ENCODE measurements around the gene DBX1. TPM values are rescaled to one million over a fixed set of nuclear protein-coding genes. Genes with fewer than 3 reads are reported as not detected.
"Not testable (repeated sequence)": the region's sequence is repeated elsewhere in the genome, so short reads cannot be mapped to it uniquely, and the experiment has no call there.

DBX1 gene
- total RNA-seq, 1 donor from 2014 or later, result not detected

DNA sequence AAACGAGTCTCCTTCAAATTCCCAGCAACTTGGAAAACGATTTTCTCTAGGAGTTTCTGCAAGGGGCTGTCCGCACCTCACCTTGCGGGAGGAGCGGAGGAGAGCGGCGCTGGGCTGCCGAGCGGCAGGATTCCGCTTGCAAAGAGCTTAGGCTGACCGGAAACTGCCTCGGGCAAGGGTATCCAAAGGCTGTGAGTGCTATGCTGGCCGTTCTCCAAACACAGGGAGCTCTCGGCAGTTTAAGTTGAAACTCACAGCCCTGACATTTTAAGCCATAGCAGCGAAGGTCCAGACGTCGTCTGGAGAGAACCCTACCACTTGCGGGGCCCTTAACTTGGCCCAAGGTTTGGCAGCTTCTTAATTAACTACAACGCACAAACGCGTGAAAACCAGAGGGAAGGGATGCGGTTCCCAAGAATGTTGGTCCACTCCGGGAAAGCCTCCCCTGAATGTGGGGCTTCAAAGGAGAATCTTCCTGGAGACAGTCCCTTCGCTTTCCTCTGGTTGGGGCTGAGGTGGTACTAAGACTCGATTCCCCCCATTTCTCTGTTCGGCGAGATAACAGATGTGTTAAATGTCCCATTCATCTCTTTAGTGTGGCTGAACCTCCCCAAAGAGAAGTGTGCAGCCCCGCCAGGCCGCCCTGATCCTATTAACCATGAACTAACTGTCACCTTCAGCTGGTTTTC lies 1.1 kb upstream of the DBX1 start:
- no peak for DNase-seq

DNA sequence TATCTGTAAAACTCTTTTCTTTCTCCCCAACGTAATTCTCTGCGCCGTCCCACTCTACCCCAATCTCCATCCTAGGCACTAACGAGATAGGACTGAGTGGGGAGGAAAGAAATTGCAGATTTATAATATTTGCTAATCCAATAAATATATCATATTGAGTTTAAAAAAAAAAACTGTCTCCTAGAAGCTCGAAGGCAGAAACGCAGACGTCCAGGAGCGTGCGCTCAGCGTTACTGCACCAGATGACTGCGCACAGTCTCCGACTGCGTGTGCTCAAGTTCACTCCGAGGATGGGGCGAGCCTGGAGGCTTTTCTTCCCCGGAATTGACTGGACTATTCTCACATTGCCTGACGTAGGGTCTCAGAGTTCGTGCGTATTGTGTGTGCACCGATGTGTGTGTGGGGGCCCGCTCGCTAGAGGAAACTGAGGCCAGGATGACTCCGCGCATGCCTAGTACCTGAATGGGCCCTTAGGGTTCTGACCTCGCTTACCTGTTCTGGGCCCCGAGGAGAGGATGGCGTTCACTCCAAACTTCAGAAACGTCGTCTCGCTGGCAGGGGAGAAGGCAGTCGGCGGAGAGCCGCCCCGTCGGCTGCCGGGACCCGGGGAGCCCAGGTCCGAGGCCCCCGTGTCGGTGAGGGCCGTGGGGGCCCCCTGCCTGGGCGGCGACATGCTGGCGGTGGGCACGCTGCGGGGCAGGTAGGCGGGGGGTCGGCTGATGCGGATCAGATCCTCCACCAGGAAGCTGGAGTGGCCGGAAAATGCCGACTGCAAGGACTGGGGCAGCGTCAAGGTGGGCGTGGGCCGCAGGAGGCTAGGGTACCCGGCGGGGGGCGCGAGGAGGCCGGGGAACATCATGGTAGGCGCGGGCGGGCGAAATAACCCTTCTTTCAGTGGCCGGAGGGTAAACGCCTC lies 551 bp downstream of the DBX1 start:
- no peak for DNase-seq

DNA sequence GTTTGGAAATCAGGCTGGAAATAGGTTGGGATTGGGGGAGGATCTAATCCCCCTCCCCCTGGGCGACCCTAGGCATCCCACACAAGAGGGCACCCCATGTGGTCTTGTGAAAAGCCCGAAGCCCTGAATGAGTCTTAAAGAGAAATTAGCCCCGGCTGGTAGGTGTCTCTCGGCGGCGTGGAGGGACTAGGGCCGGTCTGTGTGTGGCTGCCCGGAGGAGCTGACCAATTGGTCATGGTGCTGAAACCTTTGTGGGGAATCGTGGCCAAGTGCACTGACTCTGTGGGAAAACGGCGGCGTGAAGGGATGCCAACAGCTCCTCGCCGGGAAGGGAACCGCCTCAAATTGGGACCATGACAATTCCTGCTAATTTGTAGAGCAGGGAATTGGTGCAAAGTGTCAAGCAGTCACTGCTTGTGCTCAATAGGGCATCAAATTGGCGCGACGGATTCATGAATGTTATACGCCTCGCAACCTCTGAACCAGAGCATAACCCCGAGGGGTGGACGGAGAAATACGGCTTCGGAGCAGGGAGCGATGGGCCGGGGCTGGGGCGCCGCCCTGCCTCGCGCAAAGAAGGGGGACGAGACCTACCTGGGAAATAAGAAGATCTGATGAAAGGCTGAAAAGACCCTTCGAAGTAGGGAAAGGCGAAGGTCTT lies 1.5 kb downstream of the DBX1 start:
- DNase-seq, result peak; percentile 80

DNA sequence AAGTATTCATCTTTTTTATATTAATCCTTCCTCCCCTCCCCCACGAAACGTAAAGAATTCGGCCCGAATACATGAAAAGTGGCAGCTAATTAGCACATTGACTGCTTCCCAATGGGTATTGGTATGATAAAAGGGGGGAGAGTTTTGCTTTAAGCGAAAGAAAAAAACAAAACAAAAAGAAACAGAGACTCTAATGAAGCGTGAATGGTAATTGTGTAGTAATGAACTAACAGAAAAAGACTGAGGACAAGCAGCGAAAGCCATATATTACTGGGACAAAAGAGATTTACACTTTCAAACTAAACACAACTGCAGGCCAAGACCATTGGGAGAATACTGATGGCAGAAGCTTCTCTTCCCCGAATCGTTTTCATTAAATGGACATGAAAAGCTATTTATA lies 2.5 kb downstream of the DBX1 start:
- DNase-seq, result no peak

DNA sequence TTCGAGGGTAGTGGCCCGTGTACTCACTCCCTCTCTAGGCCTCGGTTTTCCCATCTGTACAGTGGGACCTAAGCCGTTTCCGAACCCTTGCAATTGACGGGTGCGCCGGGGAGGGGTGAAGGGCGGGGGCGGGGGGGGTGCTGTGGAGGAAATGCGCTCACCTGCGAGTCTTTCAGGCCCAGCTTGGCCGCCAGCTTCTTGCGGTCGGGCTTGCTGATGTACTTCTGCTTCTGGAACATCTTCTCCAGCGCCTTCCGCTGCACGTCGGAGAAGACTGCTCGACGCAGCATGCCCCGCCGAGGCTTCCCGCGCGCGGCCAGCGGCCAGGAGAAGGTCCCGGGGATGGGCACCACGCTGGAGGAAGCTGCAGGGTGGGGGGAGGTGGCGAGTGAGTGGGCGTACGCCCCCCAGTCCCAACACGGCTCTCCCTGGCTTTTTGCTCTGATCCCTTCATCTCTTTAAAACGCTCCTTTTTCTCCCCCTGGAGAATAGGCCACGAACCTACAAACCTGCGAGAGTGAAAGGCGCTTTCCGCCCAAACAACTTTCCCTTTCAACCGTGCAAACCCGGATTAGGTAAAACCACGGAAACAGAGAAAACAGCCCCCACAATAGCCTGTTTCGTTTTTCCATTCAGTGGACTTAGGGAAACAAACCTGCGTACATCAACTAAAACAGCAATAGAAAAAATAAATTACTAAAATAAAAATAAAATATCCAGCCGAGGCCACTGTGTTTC lies 3.2 kb downstream of the DBX1 start:
- no peak for DNase-seq

DNA sequence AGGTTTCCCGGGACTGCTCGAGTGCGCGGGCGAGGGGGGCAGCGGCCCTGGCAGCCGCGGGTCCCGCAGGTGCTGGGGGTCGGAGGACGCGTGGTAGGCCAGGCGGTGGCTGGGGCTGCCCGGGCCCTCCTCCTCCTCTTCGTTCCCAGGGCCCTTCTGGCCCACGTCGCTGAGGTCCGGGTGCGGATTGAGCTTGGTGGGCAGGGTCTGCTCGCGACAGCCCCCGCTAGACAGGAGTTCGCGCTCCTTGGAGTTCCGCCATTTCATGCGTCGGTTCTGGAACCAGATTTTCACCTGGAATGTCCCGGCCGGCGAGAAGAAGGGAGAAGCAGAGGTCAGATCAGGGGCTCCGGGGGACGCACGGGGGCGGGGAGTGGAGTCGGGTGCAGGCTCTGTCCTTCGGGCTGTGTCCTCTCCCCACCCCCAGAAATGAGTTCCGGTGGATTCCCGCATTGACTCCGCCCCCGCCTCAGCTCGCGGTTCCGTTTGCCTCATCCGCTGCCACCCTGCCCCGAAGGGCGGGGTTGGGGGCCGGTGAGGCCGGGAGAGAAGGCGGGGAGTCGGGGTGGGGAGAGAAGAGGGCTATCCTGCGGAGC lies 3.9 kb downstream of the DBX1 start:
- no peak for DNase-seq

DNA sequence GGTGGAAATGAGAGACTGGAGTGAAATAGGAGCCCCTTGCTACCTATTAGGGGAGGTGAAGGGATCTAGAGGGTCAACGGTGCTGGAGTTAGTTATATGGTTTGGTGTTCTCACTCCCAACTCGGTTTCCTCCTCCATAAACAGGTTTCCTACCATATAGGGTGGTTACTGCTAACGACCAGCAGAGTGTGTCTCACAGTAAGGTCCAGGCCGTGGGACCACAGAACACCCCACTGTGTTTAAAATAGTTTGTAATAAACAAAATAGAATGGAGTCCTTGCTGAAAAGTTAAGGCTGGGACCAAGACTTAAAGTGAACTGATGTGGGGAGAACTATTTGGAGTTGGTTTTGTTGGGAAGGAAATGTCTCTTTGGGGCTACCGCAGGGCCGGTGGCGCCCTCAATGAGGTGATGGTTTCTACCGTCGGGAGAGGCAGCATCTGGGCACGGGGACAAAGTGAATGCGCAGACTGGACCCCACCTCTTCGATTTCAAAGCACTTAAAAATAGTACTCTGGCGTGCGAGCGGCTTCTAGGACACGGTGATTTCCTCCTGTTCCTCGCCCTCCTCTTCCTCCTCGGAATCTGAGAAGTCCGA lies 4.5 kb downstream of the DBX1 start:
- no peak for DNase-seq

DNA sequence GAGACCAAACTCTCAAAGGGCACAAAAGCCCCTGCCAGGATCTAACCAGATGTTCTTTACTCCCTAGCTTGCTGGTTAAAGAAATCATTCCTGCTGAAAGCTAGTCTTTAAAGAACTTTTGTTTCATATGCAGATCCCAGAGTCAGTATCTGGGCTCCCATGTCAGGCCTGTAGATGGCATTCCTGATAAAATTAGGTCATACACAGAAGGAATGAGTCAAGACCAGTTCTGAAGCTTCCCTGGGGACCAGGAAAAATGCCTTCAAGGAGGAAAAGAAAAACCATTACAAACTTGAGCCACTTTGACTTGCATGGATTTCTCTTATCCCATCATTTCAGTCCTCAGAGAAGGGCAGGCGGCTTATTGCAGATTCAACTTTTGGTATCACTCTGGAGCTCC lies 5.9 kb downstream of the DBX1 start:
- no peak for DNase-seq

DNA sequence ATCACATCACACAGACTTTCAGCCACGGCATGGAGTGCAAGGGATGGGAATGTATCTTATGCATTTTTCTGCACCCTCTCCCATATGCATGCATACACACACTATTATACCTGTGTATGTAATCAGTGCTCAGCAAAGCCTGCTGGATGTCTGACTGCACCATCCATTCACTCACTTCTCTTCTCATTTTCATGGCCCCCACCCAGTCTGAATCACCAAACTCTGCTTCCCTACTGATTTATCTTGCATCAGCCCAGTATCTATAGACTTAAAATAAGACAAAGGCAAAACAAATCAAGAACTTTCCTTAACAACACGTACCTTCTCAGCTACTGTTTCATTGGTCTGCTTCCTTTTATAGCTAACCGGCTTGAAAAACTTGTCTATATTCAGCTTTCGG lies 21.6 kb downstream of the DBX1 start:
- no peak for DNase-seq

DNA sequence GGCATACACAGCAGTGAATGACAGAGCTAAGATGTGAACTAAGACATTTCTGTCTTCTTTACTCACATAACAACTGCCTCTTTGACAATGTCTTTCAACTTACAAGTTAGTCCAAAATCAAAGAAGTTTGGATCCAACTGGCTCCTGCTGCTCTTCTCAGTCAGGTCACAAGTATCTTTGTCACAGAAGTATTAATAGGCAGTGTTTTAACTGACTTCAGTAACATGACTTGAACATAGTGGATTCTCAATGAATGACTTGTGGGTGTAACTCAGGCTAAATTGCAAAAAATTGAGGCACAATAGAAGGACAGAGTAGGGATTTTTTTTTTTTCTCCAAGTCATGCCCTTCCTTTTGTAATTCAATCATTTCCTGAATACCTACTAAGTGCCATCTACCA lies 22.6 kb downstream of the DBX1 start:
- DNase-seq, result no peak

DNA sequence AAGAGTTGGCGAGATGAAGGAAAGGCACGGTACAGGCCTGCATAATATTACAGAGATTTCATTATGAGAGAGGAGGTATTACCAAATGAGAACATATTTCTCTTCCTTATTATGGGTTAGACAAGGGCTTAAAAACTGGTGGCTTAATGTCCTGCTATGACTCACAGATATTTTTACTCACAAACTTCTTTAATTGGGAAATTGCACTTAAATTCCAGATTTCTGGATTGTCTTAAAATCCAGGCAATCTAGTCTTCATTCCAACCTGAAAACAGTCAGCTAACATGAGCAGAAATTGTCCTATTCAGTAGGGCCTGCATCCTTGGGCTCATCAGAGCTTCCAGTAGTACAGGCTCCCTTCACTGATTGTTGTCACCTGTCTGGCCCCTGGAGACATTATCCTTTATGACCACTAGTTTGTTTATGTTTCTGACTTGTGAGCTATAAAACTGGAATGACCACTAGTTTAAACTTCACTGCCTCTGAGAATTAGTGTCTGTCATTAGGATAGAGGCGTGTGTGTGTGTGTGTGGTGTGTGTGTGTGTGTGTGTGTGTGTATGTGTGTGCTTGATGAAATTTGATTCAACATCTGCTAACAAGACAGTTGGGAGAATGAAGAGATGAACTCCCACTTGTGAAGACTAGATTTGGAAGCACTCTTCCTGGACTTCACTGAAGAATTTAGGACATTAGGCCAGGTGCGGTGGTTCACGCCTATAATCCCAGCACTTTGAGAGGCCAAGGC lies 25.1 kb downstream of the DBX1 start:
- DNase-seq, result no peak

DNA sequence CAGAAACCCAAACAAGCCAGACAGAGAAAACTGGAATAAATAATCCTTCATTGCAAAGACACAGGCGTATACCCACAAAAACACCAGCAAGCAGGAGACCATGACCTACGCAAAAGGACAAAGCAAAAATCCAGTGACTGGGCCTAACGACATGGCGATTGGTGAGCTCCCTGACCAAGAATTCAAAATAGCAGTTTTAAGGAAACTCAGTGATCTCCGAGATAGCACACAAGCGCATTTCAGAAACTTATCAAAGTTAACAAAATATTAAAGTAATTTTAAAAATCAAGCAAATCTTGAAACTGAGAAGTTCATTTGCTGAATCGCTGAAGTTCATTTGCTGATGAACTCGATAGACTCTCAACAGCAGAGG lies 27.6 kb downstream of the DBX1 start:
- no peak for DNase-seq

DNA sequence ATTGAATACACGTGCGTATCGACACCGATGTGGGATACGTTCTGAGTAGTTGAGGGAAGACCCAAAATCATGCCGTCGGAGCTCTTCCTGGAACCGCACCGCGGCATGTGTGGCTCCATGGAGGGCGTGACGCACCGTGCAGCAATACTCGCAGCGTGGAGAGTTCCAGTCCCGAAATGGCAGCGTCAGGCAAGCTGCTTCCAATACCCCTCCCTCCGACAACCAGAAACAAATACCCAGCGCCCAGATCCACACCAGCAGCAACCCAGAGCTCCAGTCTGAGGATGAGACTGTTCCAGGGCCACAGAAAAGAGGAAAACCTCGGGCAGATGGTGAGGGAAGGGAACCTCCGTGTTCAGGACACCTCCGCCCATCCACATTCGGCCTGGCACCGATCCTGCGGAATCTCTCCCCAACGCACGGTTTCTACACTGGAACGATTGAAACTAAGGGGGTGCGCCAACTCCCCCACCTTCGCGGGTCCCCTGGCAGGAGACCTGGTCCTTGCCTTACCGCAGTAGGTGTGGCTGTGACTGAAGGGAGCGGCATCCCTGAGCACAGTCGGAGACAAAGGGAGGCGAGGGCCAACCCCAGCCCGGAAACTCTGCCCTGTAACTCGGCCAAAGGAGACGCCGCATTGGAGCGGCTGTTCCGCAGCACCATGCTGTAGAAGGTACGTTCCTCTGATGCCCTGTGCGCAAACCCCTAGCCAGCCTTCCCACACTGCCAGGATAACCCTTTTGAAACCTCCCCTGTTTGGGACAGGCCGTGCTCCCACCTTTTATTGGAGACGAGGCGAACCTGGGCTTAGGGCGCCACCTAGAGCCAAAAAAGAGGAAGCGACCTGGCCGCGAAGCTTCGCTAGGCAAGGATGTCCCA lies 28.2 kb downstream of the DBX1 start:
- DNase-seq, result peak; percentile 80

DNA sequence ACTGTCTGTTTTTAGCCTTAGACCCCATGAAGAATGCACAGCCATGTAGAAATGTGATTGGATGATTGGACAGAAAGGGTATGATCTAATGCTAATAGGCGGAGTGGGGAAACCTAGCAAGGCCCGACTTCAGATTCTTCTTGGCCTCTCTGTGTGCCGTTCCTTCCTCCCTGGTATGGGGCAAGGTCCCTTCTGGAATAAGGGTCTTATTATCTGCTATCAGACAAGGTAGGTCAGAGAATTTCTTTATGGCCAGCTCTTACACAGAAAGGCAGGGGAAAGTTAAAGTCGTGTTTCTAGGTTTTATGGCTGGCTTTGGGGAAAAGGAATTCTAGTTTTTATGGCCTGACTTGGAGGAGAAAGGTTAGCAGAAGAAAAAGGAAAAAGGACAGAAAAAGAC lies 30.6 kb downstream of the DBX1 start:
- no peak for DNase-seq

DNA sequence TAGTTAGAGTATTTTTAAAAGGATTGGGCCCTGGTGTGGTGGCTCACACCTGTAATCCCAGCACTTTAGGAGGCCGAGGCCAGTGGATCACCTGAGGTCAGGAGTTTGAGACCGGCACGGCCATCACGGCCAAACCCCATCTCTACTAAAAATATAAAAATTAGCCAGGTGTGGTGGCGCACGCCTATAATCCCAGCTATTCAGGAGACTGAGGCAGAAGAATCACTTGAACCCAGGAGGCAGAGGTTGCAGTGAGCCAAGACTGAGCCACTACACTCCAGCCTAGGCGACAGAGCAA lies 31.8 kb downstream of the DBX1 start:
- DNase-seq, result not testable (repeated sequence)

DNA sequence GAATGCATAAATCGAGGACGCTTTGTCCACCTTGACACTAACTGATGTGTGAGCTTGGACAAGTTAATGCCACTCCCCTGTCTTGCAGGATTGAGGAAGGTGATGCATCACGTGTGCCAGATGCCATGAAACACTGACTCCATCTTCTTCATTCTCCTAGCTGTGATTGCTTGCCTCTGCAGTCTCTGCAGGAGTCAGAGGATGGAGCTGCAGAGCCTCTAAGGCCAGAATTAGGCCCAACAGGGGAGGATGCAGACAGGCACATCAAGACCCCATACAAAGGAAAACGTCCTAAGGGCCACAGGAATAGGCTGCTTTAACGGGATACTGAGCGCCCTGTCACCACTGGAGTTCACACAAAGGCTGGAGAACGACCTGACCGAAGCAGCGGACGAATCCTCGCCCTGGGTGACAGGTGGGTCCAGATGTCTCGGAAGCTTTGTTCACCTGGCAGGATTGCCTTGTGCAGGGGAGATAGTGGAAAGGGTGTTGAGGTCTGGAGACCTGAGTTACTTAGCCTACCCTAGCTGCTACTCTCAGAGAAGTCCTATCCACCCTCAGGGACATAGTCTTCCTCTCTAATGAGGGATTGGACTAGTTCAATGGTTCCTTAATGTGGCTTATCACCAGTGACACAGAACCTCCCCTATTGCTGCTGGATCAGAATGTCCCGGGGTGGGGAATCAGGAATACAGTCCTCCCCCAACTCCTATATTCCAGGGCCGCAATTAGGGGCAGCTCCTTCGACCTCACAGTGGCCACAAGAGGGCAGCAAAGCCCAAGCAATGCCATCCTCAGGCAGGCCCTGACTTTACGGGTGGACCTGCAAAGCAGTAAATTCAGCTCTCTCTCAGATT lies 32.4 kb downstream of the DBX1 start:
- DNase-seq, result peak; percentile 87

DNA sequence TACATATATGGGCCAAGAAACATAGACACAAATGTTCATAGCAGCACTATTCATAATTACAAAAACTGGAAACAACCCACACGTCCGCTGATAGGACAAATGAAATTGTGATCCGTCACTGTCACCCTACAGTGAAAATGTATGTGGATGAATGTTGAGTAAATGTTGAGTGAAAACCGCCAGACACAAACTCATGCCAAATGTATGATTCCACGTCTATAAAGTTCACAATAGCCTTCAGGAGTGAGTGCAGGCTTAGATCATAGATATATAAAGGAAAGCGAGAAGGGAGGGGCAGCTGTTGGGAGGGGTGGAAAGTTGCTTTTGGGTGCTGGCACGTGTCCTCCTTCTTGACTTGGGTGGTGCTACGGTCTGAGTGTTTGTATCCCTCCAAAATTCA lies 33.6 kb downstream of the DBX1 start:
- DNase-seq, result no peak

DNA sequence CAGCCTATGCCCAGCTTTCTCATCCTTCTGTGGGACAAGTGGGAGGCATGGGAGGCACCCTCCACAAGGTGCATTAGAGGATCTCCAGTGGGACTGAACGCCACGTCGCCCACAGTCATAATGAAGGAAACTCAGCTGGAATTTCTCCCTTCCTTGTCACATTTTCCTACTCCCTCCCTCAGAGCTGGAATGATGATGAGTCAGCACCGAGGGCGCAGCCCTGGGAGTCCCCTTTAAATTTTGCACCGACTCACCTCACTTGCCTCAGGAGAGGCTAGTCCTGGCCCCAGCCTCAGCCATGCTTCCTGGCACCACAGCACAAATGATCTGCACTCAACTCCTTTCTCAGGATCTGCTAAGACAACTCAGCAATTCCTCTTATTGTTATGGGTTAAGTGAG lies 34.3 kb downstream of the DBX1 start:
- DNase-seq, result no peak

DNA sequence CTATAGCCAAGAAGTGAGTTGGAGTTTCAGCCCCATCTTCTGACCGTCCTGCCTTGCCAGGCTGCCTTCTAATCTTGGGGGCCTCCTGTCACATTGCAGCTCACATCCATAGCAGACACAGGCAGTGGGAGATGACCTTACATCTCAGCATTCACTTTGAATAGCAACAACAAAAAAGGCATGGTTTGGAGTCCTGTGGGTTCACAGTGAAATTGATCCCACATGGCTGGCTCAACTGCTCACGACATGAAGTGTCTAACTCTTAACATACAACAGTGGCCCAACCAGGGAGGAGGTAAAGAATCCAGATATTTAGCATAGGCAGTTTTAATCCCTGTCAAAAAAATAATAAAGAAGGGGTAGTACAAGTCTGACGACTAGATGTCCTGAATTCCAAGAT lies 38.1 kb downstream of the DBX1 start:
- no peak for DNase-seq

Data from dermis blood vessel endothelial cell (primary cell).